OCI-LY1 (cell line): ENCODE data around the gene DDX19B.
"Not testable (repeated sequence)": the region's sequence is repeated elsewhere in the genome, so short reads cannot be mapped to it uniquely, and the experiment has no call there.

Source experiments
- H2AFZ ChIP-seq: fragments of 200-600 bp; sonication (generic), shearing (Covaris generic); 2 replicates; pipeline ENCODE4 v1.6.0; 2014; ENCODE audit warnings: antibody characterized with exemption, mild to moderate bottlenecking, low read length
- H3F3A ChIP-seq: fragments of 200-600 bp; sonication (generic), shearing (Covaris generic); 2 replicates; pipeline ENCODE4 v1.6.0; 2014; ENCODE audit warnings: mild to moderate bottlenecking, antibody characterized with exemption, low read length, moderate library complexity; ENCODE audit not compliant: insufficient read depth
- H3K27ac ChIP-seq: fragments of 200-600 bp; sonication (generic); 2 replicates; pipeline ENCODE4 v1.5.1; 2014; ENCODE audit warnings: low read length, mixed run types, mild to moderate bottlenecking, low read depth; ENCODE audit not compliant: poor library complexity, severe bottlenecking
- H3K27me3 ChIP-seq: fragments of 200-600 bp; sonication (generic); 2 replicates; pipeline ENCODE4 v1.6.0; 2014; ENCODE audit warnings: antibody characterized with exemption, mild to moderate bottlenecking, low read length, moderate library complexity; ENCODE audit not compliant: insufficient read depth
- H3K36me3 ChIP-seq: fragments of 200-600 bp; sonication (generic); 2 replicates; pipeline ENCODE4 v1.6.1; 2014; ENCODE audit warnings: mild to moderate bottlenecking, antibody characterized with exemption, low read length, moderate library complexity, mixed read lengths; ENCODE audit not compliant: insufficient read depth
- H3K4me1 ChIP-seq: fragments of 200-600 bp; sonication (generic); 2 replicates; pipeline ENCODE4 v1.5.1; 2014; ENCODE audit warnings: mild to moderate bottlenecking, low read length, moderate library complexity; ENCODE audit not compliant: insufficient read depth, severe bottlenecking
- H3K4me2 ChIP-seq: fragments of 200-600 bp; sonication (generic), shearing (Covaris generic); 2 replicates; pipeline ENCODE4 v1.6.1; 2014; ENCODE audit warnings: low read length
- H3K4me3 ChIP-seq: fragments of 200-600 bp; sonication (generic); 2 replicates; pipeline ENCODE4 v1.5.1; 2014; ENCODE audit warnings: low read length, low read depth, mild to moderate bottlenecking, mixed read lengths; ENCODE audit not compliant: poor library complexity, severe bottlenecking
- H3K79me2 ChIP-seq: fragments of 200-600 bp; shearing (Covaris generic); 2 replicates; pipeline ENCODE4 v1.6.1; 2016; ENCODE audit warnings: mixed run types, low read length, mixed read lengths; ENCODE audit not compliant: insufficient read depth
- H3K9ac ChIP-seq: fragments of 200-600 bp; sonication (generic), shearing (Covaris generic); 2 replicates; pipeline ENCODE4 v1.6.1; 2014; ENCODE audit warnings: mild to moderate bottlenecking, low read length, mixed read lengths
- H3K9me2 ChIP-seq: fragments of 200-600 bp; sonication (generic), shearing (Covaris generic); 2 replicates; pipeline ENCODE4 v1.6.1; 2014; ENCODE audit warnings: low read depth, mild to moderate bottlenecking, low read length, mixed read lengths
- H3K9me3 ChIP-seq: fragments of 200-600 bp; shearing (Covaris generic); 2 replicates; pipeline ENCODE4 v1.6.1; 2014; ENCODE audit warnings: low read length, mixed read lengths
- H4K20me1 ChIP-seq: fragments of 200-600 bp; sonication (generic), shearing (Covaris generic); 2 replicates; pipeline ENCODE4 v1.6.0; 2016; ENCODE audit warnings: mild to moderate bottlenecking, low read length; ENCODE audit not compliant: insufficient read depth
- EZH2 ChIP-seq: fragments of 200-600 bp; sonication (generic), shearing (Covaris generic); IDR thresholded peaks from 2 replicates; pipeline ENCODE4 v1.8.0; 2017; ENCODE audit warnings: borderline replicate concordance, mixed run types, mild to moderate bottlenecking, antibody characterized with exemption, low read length, moderate library complexity, mixed read lengths
- TF ChIP-seq, protein P1 (sequence below): fragments of 200-600 bp; sonication (generic), shearing (Covaris generic); IDR thresholded peaks from 2 replicates; pipeline ENCODE4 v1.5.1; 2017; ENCODE audit warnings: mild to moderate bottlenecking, antibody characterized with exemption, low read length, moderate library complexity, mixed read lengths

DDX19B gene

DNA sequence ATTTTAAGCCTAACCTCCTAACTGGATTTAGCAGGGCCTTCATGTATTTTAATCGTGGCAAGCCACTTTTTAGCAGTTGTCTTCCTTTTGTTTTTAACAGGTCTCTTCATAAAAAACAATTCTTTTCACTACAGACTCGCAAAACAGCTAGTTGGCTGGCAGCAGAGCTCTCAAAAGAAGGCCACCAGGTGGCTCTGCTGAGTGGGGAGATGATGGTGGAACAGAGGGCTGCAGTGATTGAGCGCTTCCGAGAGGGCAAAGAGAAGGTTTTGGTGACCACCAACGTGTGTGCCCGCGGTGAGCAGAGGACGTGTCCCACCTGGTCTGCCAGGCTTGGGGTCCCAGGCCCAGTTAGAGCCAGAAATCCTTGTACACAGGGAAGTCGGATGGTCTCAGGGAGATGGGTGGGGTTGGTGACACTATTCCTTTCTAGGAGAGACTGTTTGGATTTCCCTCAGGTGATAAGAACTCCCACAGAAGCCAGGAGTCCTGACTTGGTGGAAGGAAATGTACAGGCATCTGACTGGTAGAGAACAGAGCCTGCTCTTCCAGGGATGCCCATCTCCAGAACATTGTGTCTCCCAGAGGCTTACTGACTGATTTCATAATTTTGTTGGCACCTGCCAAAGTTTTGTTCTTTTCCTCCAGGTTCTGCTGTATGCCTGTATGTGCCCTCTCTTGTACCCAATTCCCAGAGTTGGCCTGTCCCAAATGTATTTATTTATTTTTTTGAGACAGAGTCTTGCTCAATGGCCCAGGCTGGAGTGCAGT is 32.8 kb downstream of the DDX19B start:
- H3K4me3 ChIP-seq = no peak overlapping the region
- H3K9me2 ChIP-seq = no peaks in the 10 kb centered on the region
- H3K4me1 ChIP-seq = no peaks in the 10 kb centered on the region
- H4K20me1 ChIP-seq = no peaks in the 10 kb centered on the region
- no peak overlapping the region for H3K27ac ChIP-seq
- no peak for TF ChIP-seq EZH2
- TF ChIP-seq, protein P1, sequence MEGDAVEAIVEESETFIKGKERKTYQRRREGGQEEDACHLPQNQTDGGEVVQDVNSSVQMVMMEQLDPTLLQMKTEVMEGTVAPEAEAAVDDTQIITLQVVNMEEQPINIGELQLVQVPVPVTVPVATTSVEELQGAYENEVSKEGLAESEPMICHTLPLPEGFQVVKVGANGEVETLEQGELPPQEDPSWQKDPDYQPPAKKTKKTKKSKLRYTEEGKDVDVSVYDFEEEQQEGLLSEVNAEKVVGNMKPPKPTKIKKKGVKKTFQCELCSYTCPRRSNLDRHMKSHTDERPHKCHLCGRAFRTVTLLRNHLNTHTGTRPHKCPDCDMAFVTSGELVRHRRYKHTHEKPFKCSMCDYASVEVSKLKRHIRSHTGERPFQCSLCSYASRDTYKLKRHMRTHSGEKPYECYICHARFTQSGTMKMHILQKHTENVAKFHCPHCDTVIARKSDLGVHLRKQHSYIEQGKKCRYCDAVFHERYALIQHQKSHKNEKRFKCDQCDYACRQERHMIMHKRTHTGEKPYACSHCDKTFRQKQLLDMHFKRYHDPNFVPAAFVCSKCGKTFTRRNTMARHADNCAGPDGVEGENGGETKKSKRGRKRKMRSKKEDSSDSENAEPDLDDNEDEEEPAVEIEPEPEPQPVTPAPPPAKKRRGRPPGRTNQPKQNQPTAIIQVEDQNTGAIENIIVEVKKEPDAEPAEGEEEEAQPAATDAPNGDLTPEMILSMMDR = peak; percentile 64
- no peaks in the 10 kb centered on the region for H3K79me2 ChIP-seq
- H3K9ac ChIP-seq = no peak overlapping the region
- no peaks in the 10 kb centered on the region for H3F3A ChIP-seq
- no peak overlapping the region for H3K4me2 ChIP-seq
- peaks cover 48% of the 10 kb centered on the region for H3K36me3 ChIP-seq
- H3K27me3 ChIP-seq = no peaks in the 10 kb centered on the region
- H2AFZ ChIP-seq = no peak overlapping the region
- no peaks in the 10 kb centered on the region for H3K9me3 ChIP-seq

DNA sequence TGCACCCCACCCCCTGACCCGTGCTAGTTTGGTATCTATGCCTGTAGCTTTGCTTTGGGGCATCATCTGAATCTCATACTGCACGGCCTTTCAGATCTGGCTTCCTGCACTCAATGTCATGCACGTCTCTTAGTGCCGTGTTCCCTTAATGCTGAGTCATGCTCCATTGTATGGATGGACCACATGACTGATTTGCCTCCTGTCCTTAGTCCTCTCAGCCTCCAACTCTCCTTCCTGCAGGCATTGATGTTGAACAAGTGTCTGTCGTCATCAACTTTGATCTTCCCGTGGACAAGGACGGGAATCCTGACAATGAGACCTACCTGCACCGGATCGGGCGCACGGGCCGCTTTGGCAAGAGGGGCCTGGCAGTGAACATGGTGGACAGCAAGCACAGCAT is 33.7 kb downstream of the DDX19B start:
- not testable (repeated sequence) for H3K4me1 ChIP-seq, H3K9ac ChIP-seq, H3K27ac ChIP-seq, H3K9me2 ChIP-seq, H3K79me2 ChIP-seq, H3K27me3 ChIP-seq, H3F3A ChIP-seq, H2AFZ ChIP-seq, H3K4me3 ChIP-seq, H3K9me3 ChIP-seq, H3K4me2 ChIP-seq, H4K20me1 ChIP-seq
- H3K36me3 ChIP-seq = peaks cover 48% of the 10 kb centered on the region

DNA sequence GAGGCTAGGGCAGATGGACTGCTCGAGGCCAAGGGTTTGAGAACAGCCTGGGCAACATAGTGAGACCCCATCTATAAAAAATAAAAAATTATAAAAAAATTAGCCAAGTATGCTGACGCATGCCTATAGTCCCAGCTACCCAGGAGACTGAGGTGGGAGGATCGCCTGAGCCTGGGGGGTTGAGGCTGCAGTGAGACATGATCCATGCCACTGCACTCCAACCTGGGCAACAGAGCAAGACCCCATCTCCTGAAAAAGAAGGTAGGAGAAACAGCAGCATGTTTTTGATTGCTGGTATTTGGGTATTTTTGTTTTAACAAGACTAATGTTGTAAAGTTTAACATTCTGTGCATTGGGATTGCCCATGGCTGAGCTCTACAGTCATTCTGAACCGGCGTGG is 38.8 kb downstream of the DDX19B start:
- Histone ChIP-seq H3F3A (no peaks in the 10 kb centered on the region), H3K4me2 (no peak overlapping the region), H3K9me2 (no peaks in the 10 kb centered on the region), H2AFZ (no peak overlapping the region), H3K4me1 (peaks cover 5% of the 10 kb centered on the region), H3K9ac (no peak overlapping the region), H3K4me3 (no peak overlapping the region), H3K9me3 (no peaks in the 10 kb centered on the region), H3K27ac (no peak overlapping the region), H3K36me3 (peaks cover 31% of the 10 kb centered on the region), H4K20me1 (no peaks in the 10 kb centered on the region), H3K79me2 (no peaks in the 10 kb centered on the region), H3K27me3 (no peaks in the 10 kb centered on the region)
- TF ChIP-seq EZH2 = no peak
- TF ChIP-seq, protein P1 = no peak

DNA sequence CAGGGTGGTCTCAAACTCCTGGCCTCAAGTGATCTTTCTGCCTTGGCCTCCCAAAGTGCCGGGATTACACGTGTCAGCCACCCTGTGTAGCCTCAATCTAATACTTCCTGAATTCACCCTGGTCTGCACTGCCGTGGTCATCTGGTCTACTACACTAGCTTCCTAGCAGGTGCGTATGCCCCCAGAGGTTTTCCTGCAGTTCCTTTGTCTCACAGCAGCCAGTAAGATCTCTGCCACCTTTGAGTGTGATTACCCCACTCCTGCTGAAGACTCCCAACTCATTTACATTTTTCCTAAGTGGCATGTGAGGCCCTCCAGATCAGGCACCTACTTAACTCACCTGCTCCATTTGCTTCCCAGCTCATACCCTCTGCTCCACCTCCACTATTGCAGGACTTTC is 42.6 kb downstream of the DDX19B start:
- Histone ChIP-seq H2AFZ (no peak overlapping the region), H3K9me3 (no peaks in the 10 kb centered on the region), H3K4me3 (no peak overlapping the region), H3K9ac (no peak overlapping the region), H3K27ac (peak overlapping the region; percentile 33), H3F3A (no peaks in the 10 kb centered on the region), H3K79me2 (peaks cover 6% of the 10 kb centered on the region; the same call in 1 of the 2 replicates), H4K20me1 (no peaks in the 10 kb centered on the region), H3K4me1 (peaks cover 15% of the 10 kb centered on the region), H3K9me2 (no peaks in the 10 kb centered on the region), H3K36me3 (0 out of 2 replicates have a peak, but pooled peaks cover under 1% of the 10 kb centered on the region), H3K4me2 (no peak overlapping the region), H3K27me3 (no peaks in the 10 kb centered on the region)
- TF ChIP-seq EZH2 = no peak
- TF ChIP-seq, protein P1 = no peak
